Measurements from ENCODE around the gene FEM1A. TPM values are rescaled to one million over a fixed set of nuclear protein-coding genes. Genes with fewer than 3 reads are reported as not detected.

FEM1A gene
- 4.5 to 6.4 TPM (median 6.1 TPM) in 5 replicates for total RNA-seq (2022; extraction: Qiagen RNA extraction; ENCODE audit: low read depth)

GRCh38 chr19:4791183-4792018, at the start of gene FEM1A:
Gene FEM1A (plus strand): TSS chr19:4791734. CDS start chr19:4791855, 121 bp downstream.

GRCh38 chr19:4831304-4831978, 39.9 kb downstream of the FEM1A start, which contains the start of gene TICAM1:
Gene TICAM1 (minus strand): TSS chr19:4831712. CDS start chr19:4818377, 13,335 bp downstream.

Other genes with a start within 250 kb of the FEM1A start
- 4.3 to 6.9 TPM (median 6.2 TPM) in 5 replicates for gene SEMA6B, start 232.1 kb upstream of the FEM1A start, total RNA-seq (2022; extraction: Qiagen RNA extraction; ENCODE audit: low read depth)
- gene TNFAIP8L1, start 152.2 kb upstream of the FEM1A start, total RNA-seq (2022; extraction: Qiagen RNA extraction; ENCODE audit: low read depth), result 2.6 to 5.5 TPM (median 4.7 TPM) in 5 replicates
- gene MYDGF, start 121.4 kb upstream of the FEM1A start, total RNA-seq (2022; extraction: Qiagen RNA extraction; ENCODE audit: low read depth), result 89.3 to 150 TPM (median 132 TPM) in 5 replicates
- 48.4 to 66.3 TPM (median 65.2 TPM) in 5 replicates for gene DPP9, start 67.9 kb upstream of the FEM1A start, total RNA-seq (2022; extraction: Qiagen RNA extraction; ENCODE audit: low read depth)
- gene TICAM1, start 40.0 kb downstream of the FEM1A start, total RNA-seq (2022; extraction: Qiagen RNA extraction; ENCODE audit: low read depth), result 5.2 to 10.9 TPM (median 8.9 TPM) in 5 replicates
- 92.6 to 161 TPM (median 138 TPM) in 5 replicates for gene PLIN3, start 75.9 kb downstream of the FEM1A start, total RNA-seq (2022; extraction: Qiagen RNA extraction; ENCODE audit: low read depth)
- gene ARRDC5, start 111.2 kb downstream of the FEM1A start, total RNA-seq (2022; extraction: Qiagen RNA extraction; ENCODE audit: low read depth), result not detected in 5 replicates
- gene UHRF1, start 117.8 kb downstream of the FEM1A start, total RNA-seq (2022; extraction: Qiagen RNA extraction; ENCODE audit: low read depth), result 35.5 to 52.3 TPM (median 46.3 TPM) in 5 replicates
- 3.8 to 9.5 TPM (median 8.0 TPM) in 5 replicates for gene KDM4B, start 177.4 kb downstream of the FEM1A start, total RNA-seq (2022; extraction: Qiagen RNA extraction; ENCODE audit: low read depth)

Data from A549 treated with ZK216348 at 1 μM for 4 hours (cell line).